ENCODE results near the gene LSAMP. TPM values are rescaled to one million over a fixed set of nuclear protein-coding genes. Genes with fewer than 3 reads are reported as not detected.
"Not testable (repeated sequence)": the region's sequence is repeated elsewhere in the genome, so short reads cannot be mapped to it uniquely, and the experiment has no call there.

LSAMP gene
- total and polyA plus RNA-seq, 3 donors from 2014 or later: 3.1 to 10.3 (median 9.1) TPM

- no peak for TF ChIP-seq POLR2A (IDR thresholded peaks at IDR 0.05)
- TF ChIP-seq, protein P1, sequence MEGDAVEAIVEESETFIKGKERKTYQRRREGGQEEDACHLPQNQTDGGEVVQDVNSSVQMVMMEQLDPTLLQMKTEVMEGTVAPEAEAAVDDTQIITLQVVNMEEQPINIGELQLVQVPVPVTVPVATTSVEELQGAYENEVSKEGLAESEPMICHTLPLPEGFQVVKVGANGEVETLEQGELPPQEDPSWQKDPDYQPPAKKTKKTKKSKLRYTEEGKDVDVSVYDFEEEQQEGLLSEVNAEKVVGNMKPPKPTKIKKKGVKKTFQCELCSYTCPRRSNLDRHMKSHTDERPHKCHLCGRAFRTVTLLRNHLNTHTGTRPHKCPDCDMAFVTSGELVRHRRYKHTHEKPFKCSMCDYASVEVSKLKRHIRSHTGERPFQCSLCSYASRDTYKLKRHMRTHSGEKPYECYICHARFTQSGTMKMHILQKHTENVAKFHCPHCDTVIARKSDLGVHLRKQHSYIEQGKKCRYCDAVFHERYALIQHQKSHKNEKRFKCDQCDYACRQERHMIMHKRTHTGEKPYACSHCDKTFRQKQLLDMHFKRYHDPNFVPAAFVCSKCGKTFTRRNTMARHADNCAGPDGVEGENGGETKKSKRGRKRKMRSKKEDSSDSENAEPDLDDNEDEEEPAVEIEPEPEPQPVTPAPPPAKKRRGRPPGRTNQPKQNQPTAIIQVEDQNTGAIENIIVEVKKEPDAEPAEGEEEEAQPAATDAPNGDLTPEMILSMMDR (IDR thresholded peaks at IDR 0.05): no peak
- Histone ChIP-seq H3K27me3 (no peaks in the 10 kb centered on the region), H3K4me3 (no peak overlapping the region), H3K36me3 (ENCODE audit: low read depth, missing control alignments) (no peaks in the 10 kb centered on the region), H3K9me3 (no peaks in the 10 kb centered on the region), H3K4me1 (no peaks in the 10 kb centered on the region), H3K27ac (no peak overlapping the region)
- 35 to 66% methylated on average over 4 of the region's 4 CpGs for WGBS, 2 donors
- no peak for DNase-seq
- intact Hi-C loops (cut with DNase I; ENCODE audit: low total_unique reads): no loop called here
These were observed 211.5 kb downstream of the LSAMP start for GRCh38 chr3:116233711-116234357.

GRCh38 chr3:116230431-116231020 is 214.8 kb downstream of the LSAMP start:
- intact Hi-C loops (cut with DNase I; ENCODE audit: low total_unique reads): no loop called here
- Histone ChIP-seq H3K27me3 (no peaks in the 10 kb centered on the region), H3K27ac (no peak overlapping the region), H3K4me3 (no peak overlapping the region), H3K9me3 (no peaks in the 10 kb centered on the region), H3K4me1 (no peaks in the 10 kb centered on the region), H3K36me3 (ENCODE audit: low read depth, missing control alignments) (no peaks in the 10 kb centered on the region)
- no peak for DNase-seq
- WGBS, 2 donors: 88 to 92% methylated on average over 5 of the region's 5 CpGs
- TF ChIP-seq POLR2A (IDR thresholded peaks at IDR 0.05): no peak
- TF ChIP-seq, protein P1 (IDR thresholded peaks at IDR 0.05): no peak

DNA sequence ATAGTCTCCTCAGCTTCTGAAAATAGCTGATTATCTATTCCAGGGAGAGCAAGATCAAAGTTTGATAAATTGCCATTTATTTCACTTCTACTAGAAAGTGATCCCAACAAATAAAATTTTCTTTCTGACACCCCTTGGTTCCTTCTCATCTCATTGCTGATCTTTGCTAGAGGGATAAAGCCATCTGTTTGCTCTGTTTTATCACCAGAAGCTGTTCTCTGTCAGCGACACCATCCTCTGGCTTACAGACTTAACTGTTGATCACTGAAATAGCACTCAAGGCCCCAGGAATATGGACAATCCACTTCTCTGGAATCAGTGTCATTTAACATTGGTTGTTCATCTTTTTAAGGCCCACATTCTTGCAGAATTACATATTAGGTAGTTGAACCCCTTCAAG is 219.0 kb downstream of the LSAMP start:
- Histone ChIP-seq H3K27ac (no peak overlapping the region), H3K27me3 (no peaks in the 10 kb centered on the region), H3K4me3 (no peak overlapping the region), H3K36me3 (ENCODE audit: low read depth, missing control alignments) (no peaks in the 10 kb centered on the region), H3K4me1 (no peaks in the 10 kb centered on the region), H3K9me3 (no peaks in the 10 kb centered on the region)
- intact Hi-C loops (cut with DNase I; ENCODE audit: low total_unique reads): no loop called here
- no peak for DNase-seq
- 88 to 91% methylated on average over 1 of the region's 1 CpG for WGBS, 2 donors
- TF ChIP-seq, protein P1 (IDR thresholded peaks at IDR 0.05): no peak
- TF ChIP-seq POLR2A (IDR thresholded peaks at IDR 0.05): no peak

DNA sequence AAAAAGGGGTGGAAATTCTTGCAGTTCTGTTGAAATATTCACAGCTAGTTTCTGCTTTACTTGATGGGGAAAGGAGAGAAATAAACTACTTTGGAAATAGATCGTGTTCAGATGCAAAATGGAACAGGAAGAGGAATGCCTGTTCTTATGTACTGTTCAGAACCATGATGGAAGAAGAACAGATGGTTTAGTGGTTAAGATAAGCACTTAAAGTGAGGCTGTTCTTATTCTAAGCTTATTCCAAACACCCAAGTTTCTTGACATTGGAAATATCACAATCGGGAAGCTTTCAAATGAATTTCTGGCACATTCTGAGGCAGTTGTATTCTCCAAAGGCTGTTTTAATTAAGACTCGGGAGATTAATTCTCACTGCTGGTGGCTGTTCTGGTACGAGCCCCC is 228.5 kb downstream of the LSAMP start:
- WGBS, 2 donors: 38 to 45% methylated on average over 4 of the region's 4 CpGs
- no peak for TF ChIP-seq POLR2A (IDR thresholded peaks at IDR 0.05)
- TF ChIP-seq, protein P1 (IDR thresholded peaks at IDR 0.05): no peak
- no peak overlapping the region for H3K4me3 ChIP-seq
- intact Hi-C loops (cut with DNase I; ENCODE audit: low total_unique reads): no loop called here
- no peaks in the 10 kb centered on the region for H3K36me3 ChIP-seq (ENCODE audit: low read depth, missing control alignments)
- DNase-seq: no peak
- H3K4me1 ChIP-seq: no peaks in the 10 kb centered on the region
- H3K9me3 ChIP-seq: no peaks in the 10 kb centered on the region
- H3K27me3 ChIP-seq: no peaks in the 10 kb centered on the region
- no peak overlapping the region for H3K27ac ChIP-seq

DNA sequence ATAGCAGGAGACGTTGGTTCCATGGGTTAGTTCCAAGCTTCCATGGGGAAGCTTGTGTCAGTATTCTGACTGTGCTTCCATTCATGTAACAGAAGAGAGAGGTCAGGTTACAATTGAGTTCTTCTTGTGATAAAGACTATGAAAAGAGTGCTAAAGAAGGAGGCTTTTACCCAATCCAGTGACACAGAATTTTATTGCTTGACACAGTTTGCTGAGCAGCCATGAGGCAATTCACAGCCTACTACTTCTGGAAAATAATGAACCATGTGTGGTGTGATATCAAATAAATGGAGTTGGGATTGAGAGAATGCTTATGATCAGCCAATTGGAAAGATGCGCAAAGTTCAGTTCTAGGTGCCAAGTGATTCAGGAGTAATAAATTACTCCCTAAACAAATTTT is 233.4 kb downstream of the LSAMP start:
- DNase-seq: no peak
- H3K9me3 ChIP-seq: no peaks in the 10 kb centered on the region
- WGBS, 2 donors: 77 to 83% methylated on average over 2 of the region's 2 CpGs
- H3K36me3 ChIP-seq (ENCODE audit: low read depth, missing control alignments): no peaks in the 10 kb centered on the region
- TF ChIP-seq POLR2A (IDR thresholded peaks at IDR 0.05): no peak
- TF ChIP-seq, protein P1 (IDR thresholded peaks at IDR 0.05): no peak
- no peaks in the 10 kb centered on the region for H3K27me3 ChIP-seq
- intact Hi-C loops (cut with DNase I; ENCODE audit: low total_unique reads): no loop called here
- H3K4me3 ChIP-seq: no peak overlapping the region
- H3K4me1 ChIP-seq: no peaks in the 10 kb centered on the region
- no peak overlapping the region for H3K27ac ChIP-seq

DNA sequence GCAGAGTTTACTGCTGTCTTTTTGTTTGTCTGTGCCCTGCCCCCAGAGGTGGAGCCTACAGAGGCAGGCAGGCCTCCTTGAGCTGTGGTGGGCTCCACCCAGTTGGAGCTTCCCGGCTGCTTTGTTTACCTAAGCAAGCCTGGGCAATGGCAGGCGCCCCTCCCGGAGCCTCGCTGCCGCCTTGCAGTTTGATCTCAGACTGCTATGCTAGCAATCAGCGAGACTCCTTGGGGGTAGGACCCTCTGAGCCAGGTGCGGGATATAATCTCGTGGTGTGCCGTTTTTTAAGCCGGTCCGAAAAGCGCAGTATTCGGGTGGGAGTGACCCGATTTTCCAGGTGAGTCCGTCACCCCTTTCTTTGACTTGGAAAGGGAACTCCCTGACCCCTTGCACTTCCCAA is 236.5 kb downstream of the LSAMP start:
- WGBS, 2 donors: 80 to 93% methylated on average over 11 to 15 of the region's 15 CpGs
- H3K36me3 ChIP-seq (ENCODE audit: low read depth, missing control alignments); DNase-seq; H3K27ac ChIP-seq; H3K27me3 ChIP-seq; H3K4me1 ChIP-seq; intact Hi-C loops (cut with DNase I; ENCODE audit: low total_unique reads); H3K4me3 ChIP-seq; H3K9me3 ChIP-seq: not testable (repeated sequence)
